Small intestine (tissue), 7 donors: ENCODE data around the gene PPP1R9A. TPM values are rescaled to one million over a fixed set of nuclear protein-coding genes. Genes with fewer than 3 reads are reported as not detected.

Source experiments
- DNase-seq, 2 donors: peaks; one replicate each; pipeline versions ENCODE4 v3.0.0 to v3.0.0-alpha.2; 2013
- FAIRE-seq: peaks from 2 replicates; lab custom pipeline; 2012; peaks lifted over from hg19 to GRCh38; lab: Jason Lieb, UNC
- H3K27ac ChIP-seq, 3 donors: one replicate each; pipeline ENCODE4 v1.5.1; 2013; ENCODE audit warnings: low read length in 2 of 3, mild to moderate bottlenecking in 2 of 3, control low read depth in 1 of 3, inconsistent platforms in 1 of 3, low read depth in 1 of 3, moderate library complexity in 1 of 3
- H3K27me3 ChIP-seq, 3 donors: one replicate each; pipeline ENCODE4 v1.6.1; 2013; ENCODE audit warnings: low read length in 3 of 3, inconsistent platforms in 1 of 3; ENCODE audit not compliant: control insufficient read depth in 3 of 3, insufficient read depth in 3 of 3
- H3K36me3 ChIP-seq, 3 donors: one replicate each; pipeline ENCODE4 v1.6.1; 2013; ENCODE audit warnings: low read length in 3 of 3, inconsistent platforms in 1 of 3, low read depth in 1 of 3, mild to moderate bottlenecking in 1 of 3, moderate library complexity in 1 of 3; ENCODE audit not compliant: control insufficient read depth in 3 of 3, insufficient read depth in 2 of 3
- H3K4me1 ChIP-seq, 3 donors: one replicate each; pipeline ENCODE4 v1.6.1; 2013; ENCODE audit warnings: low read length in 2 of 3, inconsistent platforms in 1 of 3, low read depth in 1 of 3, mild to moderate bottlenecking in 1 of 3, moderate library complexity in 1 of 3; ENCODE audit not compliant: control insufficient read depth in 3 of 3, insufficient read depth in 2 of 3
- H3K4me3 ChIP-seq, 3 donors: one replicate each; pipeline ENCODE4 v1.5.1; 2013; ENCODE audit warnings: low read length in 3 of 3, control low read depth in 1 of 3, inconsistent platforms in 1 of 3, low read depth in 1 of 3, mild to moderate bottlenecking in 1 of 3, moderate library complexity in 1 of 3
- H3K9me3 ChIP-seq, 2 donors: one replicate each; pipeline ENCODE4 v1.6.1; 2013; ENCODE audit warnings: low read depth in 1 of 2, low read length in 1 of 2; ENCODE audit not compliant: control insufficient read depth in 2 of 2, insufficient read depth in 1 of 2
- WGBS, 3 donors: extraction: QIAGEN DNeasy Blood & Tissue Kit; methylation state at CpG; one replicate each; pipeline ENCODE4 v1.1.7; 2013; 5-methylcytosine and 5-hydroxymethylcytosine counted together
- polyA plus RNA-seq, 4 donors: library from polyadenylated mRNA; stranded (reverse) in 3 of 4; unstranded in 1 of 4; fragments of 200-250 nt in 3 of 4; fragments of 120-200 nt in 1 of 4; gene quantifications; one replicate each; pipeline versions ENCODE4 v1.2.1 to v1.2.3, GENCODE V29; 2013
- donor health status: healthy with polysubstance abuse.
- donor health status: control.
- donor health status: control.
- donor health status: Bipolar disorder and iron deficiency.
- donor health status: healthy.

The PPP1R9A gene
- polyA plus RNA-seq, 4 donors = 0.27 to 13.3 (median 1.6) TPM

DNA sequence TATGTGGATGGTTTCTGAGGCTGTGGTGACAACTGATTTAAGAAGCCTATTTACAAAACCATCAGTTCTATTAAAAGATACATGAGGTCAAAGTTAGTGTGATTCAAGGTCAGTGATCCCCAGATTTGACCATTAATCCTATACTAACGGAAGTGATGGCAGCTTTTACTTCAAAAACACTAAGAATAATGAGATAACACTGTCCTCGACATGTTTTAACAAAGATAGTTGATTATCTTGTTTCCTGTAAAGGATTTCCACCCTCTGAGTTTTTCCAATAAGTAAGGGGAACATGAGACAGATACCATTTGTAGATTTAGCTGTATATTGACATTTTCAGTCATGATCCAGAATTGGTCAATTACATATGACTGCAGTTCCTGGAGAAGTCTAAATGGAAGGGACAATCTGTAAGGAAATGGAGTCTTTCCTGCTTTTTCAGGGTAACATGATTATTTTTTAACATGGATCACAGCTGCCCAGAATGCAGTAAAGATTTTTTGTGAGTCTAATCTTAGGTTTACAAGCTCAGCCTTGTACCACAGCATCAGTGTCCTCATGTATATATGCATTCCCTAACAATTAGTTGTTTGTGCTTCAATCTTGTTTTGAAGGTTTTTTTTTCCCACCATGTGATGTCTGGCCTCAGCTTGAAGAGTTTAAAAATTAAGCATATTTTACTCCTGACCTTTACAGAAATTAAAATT is 188.0 kb downstream of the PPP1R9A start:
- H3K27ac ChIP-seq = no peak overlapping the region
- no peak overlapping the region for H3K4me3 ChIP-seq
- FAIRE-seq (no peak), DNase-seq (no peak)
- H3K27me3 ChIP-seq = no peaks in the 10 kb centered on the region
- H3K36me3 ChIP-seq = no peaks in the 10 kb centered on the region
- WGBS, 3 donors = 62 to 73% (median 69%) methylated on average over 2 of the region's 2 CpGs
- no peaks in the 10 kb centered on the region for H3K9me3 ChIP-seq
- peaks cover 0 to 5% (median 0%) of the 10 kb centered on the region in 3 donors for H3K4me1 ChIP-seq

DNA sequence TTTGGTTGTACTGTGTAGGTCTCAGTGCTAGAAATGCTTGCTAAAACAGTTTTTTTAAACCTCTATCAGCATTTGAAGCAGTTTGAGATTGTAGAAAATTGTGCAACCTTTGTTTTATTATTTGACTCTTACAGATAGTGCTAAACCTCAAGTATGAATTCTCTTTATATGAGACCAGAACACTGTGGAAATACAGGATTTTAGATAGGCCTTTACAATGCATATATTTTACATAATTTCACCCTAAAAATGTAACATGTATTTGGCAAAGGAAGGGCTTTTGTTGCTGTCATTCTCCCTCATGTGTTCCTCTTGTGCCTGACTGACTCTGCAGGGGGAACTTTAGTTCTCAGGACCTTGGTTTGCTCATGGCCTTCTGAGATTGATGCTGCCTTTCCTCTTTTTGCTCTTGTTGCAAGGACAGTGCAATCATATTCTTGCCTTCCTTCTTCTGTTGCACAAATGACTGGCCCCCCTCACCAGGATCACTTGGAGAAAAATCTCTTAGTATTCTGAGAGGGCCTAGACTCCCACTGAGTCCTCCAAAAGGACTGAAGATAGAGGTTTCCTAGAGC is 188.7 kb downstream of the PPP1R9A start:
- DNase-seq = no peak
- H3K27ac ChIP-seq = no peak overlapping the region
- no peak overlapping the region for H3K4me3 ChIP-seq
- peaks cover 0 to 5% (median 0%) of the 10 kb centered on the region in 3 donors for H3K4me1 ChIP-seq
- H3K36me3 ChIP-seq = no peaks in the 10 kb centered on the region
- no peaks in the 10 kb centered on the region for H3K27me3 ChIP-seq
- FAIRE-seq = no peak
- no peaks in the 10 kb centered on the region for H3K9me3 ChIP-seq

DNA sequence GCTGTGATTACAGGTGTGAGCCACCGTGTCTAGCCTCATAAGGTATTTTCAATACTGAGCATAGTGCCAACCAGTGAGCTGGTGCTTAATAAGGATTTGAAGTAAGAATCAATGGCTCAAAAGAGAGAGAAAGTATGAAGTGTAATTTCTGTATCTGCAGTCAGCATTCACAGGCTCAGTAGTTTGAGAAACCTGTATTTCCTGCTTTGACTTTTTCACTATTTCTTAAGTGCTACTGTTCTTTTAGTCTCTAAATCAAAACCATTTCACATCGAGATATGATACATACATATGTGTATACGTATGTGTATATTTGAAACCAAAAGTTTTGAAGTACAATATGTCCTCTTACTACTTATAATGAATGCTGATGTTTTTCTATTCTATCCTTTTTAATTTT is 189.9 kb downstream of the PPP1R9A start:
- DNase-seq (no peak), FAIRE-seq (no peak)
- no peaks in the 10 kb centered on the region for H3K36me3 ChIP-seq
- H3K4me3 ChIP-seq = no peak overlapping the region
- H3K27me3 ChIP-seq = no peaks in the 10 kb centered on the region
- 92 to 95% (median 92%) methylated on average over 3 of the region's 3 CpGs for WGBS, 3 donors
- no peak overlapping the region for H3K27ac ChIP-seq
- peaks cover 0 to 5% (median 0%) of the 10 kb centered on the region in 3 donors for H3K4me1 ChIP-seq
- H3K9me3 ChIP-seq = no peaks in the 10 kb centered on the region

DNA sequence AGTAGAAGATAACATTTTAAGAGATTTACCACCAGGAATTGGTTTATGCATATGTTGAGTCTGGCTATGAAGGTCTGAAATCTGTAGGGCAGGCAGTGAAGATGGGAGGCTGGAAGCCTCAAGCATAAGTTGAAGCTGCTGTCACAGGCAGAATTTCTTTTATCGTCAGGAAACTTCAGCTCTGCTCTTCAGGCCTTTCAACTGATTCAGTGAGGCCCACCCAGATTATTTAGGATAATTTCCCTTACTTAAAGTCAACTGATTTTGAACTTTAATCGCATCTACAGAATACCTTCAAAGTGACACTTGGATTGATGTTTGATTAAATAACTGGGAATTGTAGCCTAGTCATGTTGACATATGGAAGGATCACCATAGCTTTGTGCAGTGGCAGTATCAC is 190.5 kb downstream of the PPP1R9A start:
- Histone ChIP-seq H3K27ac (no peak overlapping the region), H3K4me1 (peaks cover 0 to 5% (median 0%) of the 10 kb centered on the region in 3 donors), H3K4me3 (no peak overlapping the region), H3K27me3 (no peaks in the 10 kb centered on the region), H3K9me3 (no peaks in the 10 kb centered on the region), H3K36me3 (no peaks in the 10 kb centered on the region)
- no peak for FAIRE-seq
- WGBS, 3 donors = 69 to 96% (median 81%) methylated on average over 2 of the region's 2 CpGs
- DNase-seq = no peak

DNA sequence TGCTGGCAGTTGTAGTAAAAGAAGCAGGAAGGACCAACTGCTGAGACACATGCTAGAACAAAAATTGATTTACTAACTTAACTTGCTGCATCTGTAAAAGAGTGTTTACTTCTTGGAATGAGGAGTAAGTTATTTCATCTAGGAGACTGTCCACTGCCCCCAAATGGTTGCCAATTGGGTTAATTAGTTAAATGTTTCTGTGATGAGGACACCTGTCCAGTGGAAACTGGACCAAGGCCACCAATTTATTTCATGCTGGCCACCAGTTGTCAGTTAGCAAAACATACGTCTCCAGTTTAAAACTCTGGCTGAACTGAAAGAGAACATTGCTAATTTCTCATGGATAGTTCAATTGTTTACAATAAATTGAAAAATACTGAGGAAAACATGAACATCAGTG is 191.7 kb downstream of the PPP1R9A start:
- WGBS, 3 donors = 56 to 72% (median 69%) methylated on average over 1 of the region's 1 CpG
- Histone ChIP-seq H3K4me1 (peaks cover 0 to 5% (median 0%) of the 10 kb centered on the region in 3 donors), H3K27ac (no peak overlapping the region), H3K27me3 (no peaks in the 10 kb centered on the region), H3K4me3 (no peak overlapping the region), H3K36me3 (no peaks in the 10 kb centered on the region), H3K9me3 (no peaks in the 10 kb centered on the region)
- DNase-seq (no peak), FAIRE-seq (no peak)

DNA sequence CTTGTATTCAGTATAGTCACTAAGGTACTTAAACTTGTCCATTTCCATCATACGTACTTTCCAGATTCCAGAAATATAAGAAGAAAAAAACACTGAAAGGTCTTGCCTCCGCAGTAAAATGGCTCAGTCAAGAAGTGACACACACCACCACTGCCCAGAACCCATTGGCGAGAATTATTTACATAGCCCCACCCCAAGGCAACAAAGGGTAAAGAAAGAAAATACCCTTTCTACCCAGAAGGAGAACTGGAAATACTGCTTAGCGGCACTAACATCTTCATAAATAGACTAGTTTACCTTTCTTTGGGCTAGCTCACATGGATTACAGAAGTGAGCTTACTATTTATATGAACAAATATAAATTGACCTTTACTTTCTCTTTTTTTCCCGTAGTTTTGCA is 194.0 kb downstream of the PPP1R9A start:
- Histone ChIP-seq H3K27me3 (no peaks in the 10 kb centered on the region), H3K4me3 (no peak overlapping the region), H3K27ac (no peak overlapping the region), H3K4me1 (peaks cover 0 to 6% (median 0%) of the 10 kb centered on the region in 3 donors), H3K36me3 (no peaks in the 10 kb centered on the region), H3K9me3 (no peaks in the 10 kb centered on the region)
- FAIRE-seq (no peak), DNase-seq (no peak)
- 89 to 91% (median 91%) methylated on average over 5 of the region's 5 CpGs for WGBS, 3 donors

DNA sequence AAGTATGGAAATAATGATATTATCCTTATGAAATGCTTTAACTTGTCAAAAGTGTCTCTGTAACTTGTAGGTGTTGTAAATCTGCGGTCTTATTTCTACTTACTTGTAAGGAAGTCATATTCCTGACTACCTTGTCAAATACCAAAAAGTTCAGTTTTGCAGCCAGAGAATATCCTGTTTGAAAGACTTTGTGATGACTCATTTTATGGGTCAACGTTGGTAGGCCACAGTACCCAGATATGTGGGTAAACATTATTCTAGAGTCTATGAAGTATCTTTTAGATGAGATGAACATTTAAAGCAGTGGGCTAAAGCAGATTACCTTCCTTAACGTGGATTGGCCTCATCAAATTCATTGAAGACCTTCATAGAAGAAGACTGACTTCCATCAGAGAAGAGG is 195.3 kb downstream of the PPP1R9A start:
- peaks cover 0 to 6% (median 0%) of the 10 kb centered on the region in 3 donors for H3K4me1 ChIP-seq
- no peak overlapping the region for H3K4me3 ChIP-seq
- no peak overlapping the region for H3K27ac ChIP-seq
- H3K9me3 ChIP-seq = no peaks in the 10 kb centered on the region
- H3K36me3 ChIP-seq = no peaks in the 10 kb centered on the region
- FAIRE-seq (no peak), DNase-seq (no peak)
- H3K27me3 ChIP-seq = no peaks in the 10 kb centered on the region
- 68 to 69% (median 68%) methylated on average over 3 of the region's 3 CpGs for WGBS, 3 donors

DNA sequence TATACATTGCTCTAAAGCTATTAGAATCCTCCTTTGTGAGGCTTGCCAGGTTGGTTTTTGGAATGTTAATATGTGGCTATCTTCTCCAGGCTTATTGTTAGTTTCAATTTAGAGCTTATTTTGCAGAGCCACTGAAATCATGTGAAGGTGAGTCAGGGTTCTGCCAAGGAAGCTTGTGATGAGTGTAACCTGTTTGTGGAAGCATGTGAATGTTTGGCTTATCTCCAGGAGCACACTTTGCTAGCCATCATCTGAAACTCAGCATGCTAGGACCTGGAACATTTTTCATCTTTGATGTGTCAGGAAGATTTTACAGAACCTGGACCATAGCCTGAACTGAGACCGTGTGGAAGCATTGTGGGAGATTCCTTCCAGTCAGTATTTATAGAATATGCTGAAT is 197.3 kb downstream of the PPP1R9A start:
- no peaks in the 10 kb centered on the region for H3K9me3 ChIP-seq
- WGBS, 3 donors = 25 to 27% (median 26%) methylated on average over 1 of the region's 1 CpG
- no peaks in the 10 kb centered on the region for H3K27me3 ChIP-seq
- peak; percentile 1 to 68 for DNase-seq
- FAIRE-seq = no peak
- no peak overlapping the region for H3K4me3 ChIP-seq
- peak overlapping the region in 1 of 3 donors; percentile 59 for H3K27ac ChIP-seq
- H3K36me3 ChIP-seq = no peaks in the 10 kb centered on the region
- H3K4me1 ChIP-seq = peaks cover 0 to 6% (median 0%) of the 10 kb centered on the region in 3 donors
